Measurements from ENCODE around the gene RNF144B. TPM values are rescaled to one million over a fixed set of nuclear protein-coding genes. Genes with fewer than 3 reads are reported as not detected.

The RNF144B gene
- total and polyA plus RNA-seq, 2 donors (not counting 1 experiment from before 2014, with no cell fraction given), result 0.61 to 0.83 TPM

- no peak overlapping the region for H3K9ac ChIP-seq (ENCODE audit: insufficient read depth, low read length)
- H3K4me3 ChIP-seq (replicated peaks in 1 of 4; ENCODE audit: control extremely low read depth in 1 of 4, insufficient read depth in 1 of 4, low read depth in 3 of 4, low read length in 4 of 4), result no peak overlapping the region
- no peak for DNase-seq (ENCODE audit: low read depth in 2 of 2)
- H3K4me1 ChIP-seq (ENCODE audit: control insufficient read depth, extremely low read depth, insufficient read depth, low read length), result peaks cover 2% of the 10 kb centered on the region
- no peaks in the 10 kb centered on the region for H3K27me3 ChIP-seq (ENCODE audit: control insufficient read depth, insufficient read depth, low read length)
- H3K9me3 ChIP-seq (ENCODE audit: control insufficient read depth, insufficient read depth, low read depth, low read length), result no peaks in the 10 kb centered on the region
- H3K36me3 ChIP-seq (ENCODE audit: control insufficient read depth, insufficient read depth, low read length), result no peaks in the 10 kb centered on the region
- no peak overlapping the region for H3K27ac ChIP-seq (ENCODE audit: insufficient read depth, low read length)
- H2AFZ ChIP-seq (ENCODE audit: low read length), result peak overlapping the region; percentile 4
- no peaks in the 10 kb centered on the region for H4K20me1 ChIP-seq (ENCODE audit: control insufficient read depth, extremely low read depth, insufficient read depth, low read length)
- H3K79me2 ChIP-seq (ENCODE audit: control insufficient read depth, insufficient read depth, low read length), result no peaks in the 10 kb centered on the region
- TF ChIP-seq EZH2 (IDR thresholded peaks at IDR 0.05; ENCODE audit: low read length, missing control alignments) (no peak), CTCF (conservative IDR thresholded peaks at IDR 0.05 in 1 of 2, IDR thresholded peaks at IDR 0.05 in 1 of 2; ENCODE audit: low read depth in 1 of 2, low read length in 2 of 2) (no peak)
- H3K4me2 ChIP-seq (ENCODE audit: extremely low read depth, insufficient read depth, low read length), result no peak overlapping the region
Measured at GRCh38 chr6:18500921-18501662, 113.9 kb downstream of the RNF144B start.

GRCh38 chr6:18501663-18502013, 114.5 kb downstream of the RNF144B start:
- no peak overlapping the region for H3K4me3 ChIP-seq (replicated peaks in 1 of 4; ENCODE audit: control extremely low read depth in 1 of 4, insufficient read depth in 1 of 4, low read depth in 3 of 4, low read length in 4 of 4)
- H4K20me1 ChIP-seq (ENCODE audit: control insufficient read depth, extremely low read depth, insufficient read depth, low read length), result no peaks in the 10 kb centered on the region
- H3K79me2 ChIP-seq (ENCODE audit: control insufficient read depth, insufficient read depth, low read length), result no peaks in the 10 kb centered on the region
- peaks cover 2% of the 10 kb centered on the region for H3K4me1 ChIP-seq (ENCODE audit: control insufficient read depth, extremely low read depth, insufficient read depth, low read length)
- no peak overlapping the region for H3K9ac ChIP-seq (ENCODE audit: insufficient read depth, low read length)
- no peaks in the 10 kb centered on the region for H3K27me3 ChIP-seq (ENCODE audit: control insufficient read depth, insufficient read depth, low read length)
- TF ChIP-seq EZH2 (IDR thresholded peaks at IDR 0.05; ENCODE audit: low read length, missing control alignments), result no peak
- TF ChIP-seq CTCF (conservative IDR thresholded peaks at IDR 0.05 in 1 of 2, IDR thresholded peaks at IDR 0.05 in 1 of 2; ENCODE audit: low read depth in 1 of 2, low read length in 2 of 2), result no peak
- no peaks in the 10 kb centered on the region for H3K9me3 ChIP-seq (ENCODE audit: control insufficient read depth, insufficient read depth, low read depth, low read length)
- no peak overlapping the region for H3K27ac ChIP-seq (ENCODE audit: insufficient read depth, low read length)
- DNase-seq (ENCODE audit: low read depth in 2 of 2), result peak; percentile 25 to 56
- H3K4me2 ChIP-seq (ENCODE audit: extremely low read depth, insufficient read depth, low read length), result no peak overlapping the region
- H3K36me3 ChIP-seq (ENCODE audit: control insufficient read depth, insufficient read depth, low read length), result no peaks in the 10 kb centered on the region
- peak overlapping the region; percentile 4 for H2AFZ ChIP-seq (ENCODE audit: low read length)

- no peak overlapping the region for H3K4me2 ChIP-seq (ENCODE audit: extremely low read depth, insufficient read depth, low read length)
- no peaks in the 10 kb centered on the region for H3K9me3 ChIP-seq (ENCODE audit: control insufficient read depth, insufficient read depth, low read depth, low read length)
- no peak for DNase-seq (ENCODE audit: low read depth in 2 of 2)
- H3K27me3 ChIP-seq (ENCODE audit: control insufficient read depth, insufficient read depth, low read length), result no peaks in the 10 kb centered on the region
- peaks cover 2% of the 10 kb centered on the region for H3K4me1 ChIP-seq (ENCODE audit: control insufficient read depth, extremely low read depth, insufficient read depth, low read length)
- TF ChIP-seq EZH2 (IDR thresholded peaks at IDR 0.05; ENCODE audit: low read length, missing control alignments), result no peak
- no peak for TF ChIP-seq CTCF (conservative IDR thresholded peaks at IDR 0.05 in 1 of 2, IDR thresholded peaks at IDR 0.05 in 1 of 2; ENCODE audit: low read depth in 1 of 2, low read length in 2 of 2)
- no peak overlapping the region for H3K27ac ChIP-seq (ENCODE audit: insufficient read depth, low read length)
- no peak overlapping the region for H3K4me3 ChIP-seq (replicated peaks in 1 of 4; ENCODE audit: control extremely low read depth in 1 of 4, insufficient read depth in 1 of 4, low read depth in 3 of 4, low read length in 4 of 4)
- peak overlapping the region; percentile 63 for H2AFZ ChIP-seq (ENCODE audit: low read length)
- H4K20me1 ChIP-seq (ENCODE audit: control insufficient read depth, extremely low read depth, insufficient read depth, low read length), result no peaks in the 10 kb centered on the region
- H3K36me3 ChIP-seq (ENCODE audit: control insufficient read depth, insufficient read depth, low read length), result no peaks in the 10 kb centered on the region
- H3K9ac ChIP-seq (ENCODE audit: insufficient read depth, low read length), result no peak overlapping the region
- no peaks in the 10 kb centered on the region for H3K79me2 ChIP-seq (ENCODE audit: control insufficient read depth, insufficient read depth, low read length)
Measured at GRCh38 chr6:18503206-18503592, 116.0 kb downstream of the RNF144B start.

Measured in fibroblast of lung (primary cell).